HL-60 (cell line): ENCODE data around the gene CYTH1.

ENCODE experiments used
- DNase-seq, 2 experiments: peaks; one replicate each; pipeline ENCODE4 v3.0.0-alpha.2; 2010 to 2020; ENCODE audit warnings: low read depth in 1 of 2, low spot score in 1 of 2
- H3K27ac ChIP-seq: fragments of 250-450 bp; sonication (Bioruptor Pico); replicated peaks from 2 replicates; pipeline ENCODE4 v1.5.1; 2020; ENCODE audit warnings: mild to moderate bottlenecking, moderate library complexity
- H3K27me3 ChIP-seq: fragments of 250-450 bp; sonication (Bioruptor Pico); 2 replicates; pipeline ENCODE4 v1.5.1; 2021; ENCODE audit warnings: mild to moderate bottlenecking, moderate library complexity; ENCODE audit not compliant: insufficient read depth, poor library complexity, severe bottlenecking
- H3K4me3 ChIP-seq: replicated peaks from 2 replicates; pipeline ENCODE4 v1.5.1; 2011; ENCODE audit warnings: mild to moderate bottlenecking, control low read depth, low read length; ENCODE audit not compliant: insufficient read depth
- GABPA ChIP-seq: IDR thresholded peaks from 2 replicates; pipeline ENCODE4 v1.6.1; 2012; ENCODE audit warnings: low read depth
- POLR2AphosphoS5 ChIP-seq: IDR thresholded peaks from 2 replicates; pipeline ENCODE4 v1.6.1; 2012; ENCODE audit warnings: low read depth
- SPI1 ChIP-seq: IDR thresholded peaks from 2 replicates; pipeline ENCODE4 v1.6.1; 2012; ENCODE audit warnings: low read depth, mild to moderate bottlenecking, borderline replicate concordance
- TF ChIP-seq, protein P1 (sequence below): IDR thresholded peaks from one replicate; pipeline ENCODE4 v1.5.1; 2011; ENCODE audit warnings: low read length, control low read depth, inconsistent platforms; ENCODE audit not compliant: insufficient read depth
- TF ChIP-seq, protein P2 (sequence below): IDR thresholded peaks from 2 replicates; pipeline ENCODE4 v1.6.1; 2012; ENCODE audit warnings: low read depth; ENCODE audit not compliant: insufficient replicate concordance

CYTH1 gene

DNA sequence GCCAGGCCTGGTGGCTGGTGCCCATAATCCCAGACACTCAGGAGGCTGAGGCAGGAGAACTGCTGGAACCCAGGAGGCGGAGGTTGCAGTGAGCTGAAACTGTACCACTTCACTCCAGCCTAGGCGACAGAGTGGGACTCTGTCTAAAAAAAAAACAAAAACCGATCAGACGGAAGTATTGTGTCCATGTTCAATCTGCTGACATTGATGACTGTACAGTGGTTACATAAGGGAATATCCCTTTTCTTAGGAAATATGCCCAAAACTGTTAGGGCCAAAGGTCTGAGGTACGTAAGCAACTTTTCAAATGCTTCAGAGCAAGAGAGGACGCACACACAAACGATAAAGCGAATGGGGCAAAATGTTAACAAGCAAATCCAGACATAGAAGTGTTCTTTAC lies 135.0 kb downstream of the CYTH1 start:
- H3K4me3 ChIP-seq: no peak overlapping the region
- no peak for DNase-seq
- TF ChIP-seq POLR2AphosphoS5 (no peak), SPI1 (no peak), GABPA (no peak)
- TF ChIP-seq, protein P1, sequence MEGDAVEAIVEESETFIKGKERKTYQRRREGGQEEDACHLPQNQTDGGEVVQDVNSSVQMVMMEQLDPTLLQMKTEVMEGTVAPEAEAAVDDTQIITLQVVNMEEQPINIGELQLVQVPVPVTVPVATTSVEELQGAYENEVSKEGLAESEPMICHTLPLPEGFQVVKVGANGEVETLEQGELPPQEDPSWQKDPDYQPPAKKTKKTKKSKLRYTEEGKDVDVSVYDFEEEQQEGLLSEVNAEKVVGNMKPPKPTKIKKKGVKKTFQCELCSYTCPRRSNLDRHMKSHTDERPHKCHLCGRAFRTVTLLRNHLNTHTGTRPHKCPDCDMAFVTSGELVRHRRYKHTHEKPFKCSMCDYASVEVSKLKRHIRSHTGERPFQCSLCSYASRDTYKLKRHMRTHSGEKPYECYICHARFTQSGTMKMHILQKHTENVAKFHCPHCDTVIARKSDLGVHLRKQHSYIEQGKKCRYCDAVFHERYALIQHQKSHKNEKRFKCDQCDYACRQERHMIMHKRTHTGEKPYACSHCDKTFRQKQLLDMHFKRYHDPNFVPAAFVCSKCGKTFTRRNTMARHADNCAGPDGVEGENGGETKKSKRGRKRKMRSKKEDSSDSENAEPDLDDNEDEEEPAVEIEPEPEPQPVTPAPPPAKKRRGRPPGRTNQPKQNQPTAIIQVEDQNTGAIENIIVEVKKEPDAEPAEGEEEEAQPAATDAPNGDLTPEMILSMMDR: no peak
- TF ChIP-seq, protein P2, sequence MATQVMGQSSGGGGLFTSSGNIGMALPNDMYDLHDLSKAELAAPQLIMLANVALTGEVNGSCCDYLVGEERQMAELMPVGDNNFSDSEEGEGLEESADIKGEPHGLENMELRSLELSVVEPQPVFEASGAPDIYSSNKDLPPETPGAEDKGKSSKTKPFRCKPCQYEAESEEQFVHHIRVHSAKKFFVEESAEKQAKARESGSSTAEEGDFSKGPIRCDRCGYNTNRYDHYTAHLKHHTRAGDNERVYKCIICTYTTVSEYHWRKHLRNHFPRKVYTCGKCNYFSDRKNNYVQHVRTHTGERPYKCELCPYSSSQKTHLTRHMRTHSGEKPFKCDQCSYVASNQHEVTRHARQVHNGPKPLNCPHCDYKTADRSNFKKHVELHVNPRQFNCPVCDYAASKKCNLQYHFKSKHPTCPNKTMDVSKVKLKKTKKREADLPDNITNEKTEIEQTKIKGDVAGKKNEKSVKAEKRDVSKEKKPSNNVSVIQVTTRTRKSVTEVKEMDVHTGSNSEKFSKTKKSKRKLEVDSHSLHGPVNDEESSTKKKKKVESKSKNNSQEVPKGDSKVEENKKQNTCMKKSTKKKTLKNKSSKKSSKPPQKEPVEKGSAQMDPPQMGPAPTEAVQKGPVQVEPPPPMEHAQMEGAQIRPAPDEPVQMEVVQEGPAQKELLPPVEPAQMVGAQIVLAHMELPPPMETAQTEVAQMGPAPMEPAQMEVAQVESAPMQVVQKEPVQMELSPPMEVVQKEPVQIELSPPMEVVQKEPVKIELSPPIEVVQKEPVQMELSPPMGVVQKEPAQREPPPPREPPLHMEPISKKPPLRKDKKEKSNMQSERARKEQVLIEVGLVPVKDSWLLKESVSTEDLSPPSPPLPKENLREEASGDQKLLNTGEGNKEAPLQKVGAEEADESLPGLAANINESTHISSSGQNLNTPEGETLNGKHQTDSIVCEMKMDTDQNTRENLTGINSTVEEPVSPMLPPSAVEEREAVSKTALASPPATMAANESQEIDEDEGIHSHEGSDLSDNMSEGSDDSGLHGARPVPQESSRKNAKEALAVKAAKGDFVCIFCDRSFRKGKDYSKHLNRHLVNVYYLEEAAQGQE: no peak
- no peak overlapping the region for H3K27ac ChIP-seq
- H3K27me3 ChIP-seq: no peaks in the 10 kb centered on the region

DNA sequence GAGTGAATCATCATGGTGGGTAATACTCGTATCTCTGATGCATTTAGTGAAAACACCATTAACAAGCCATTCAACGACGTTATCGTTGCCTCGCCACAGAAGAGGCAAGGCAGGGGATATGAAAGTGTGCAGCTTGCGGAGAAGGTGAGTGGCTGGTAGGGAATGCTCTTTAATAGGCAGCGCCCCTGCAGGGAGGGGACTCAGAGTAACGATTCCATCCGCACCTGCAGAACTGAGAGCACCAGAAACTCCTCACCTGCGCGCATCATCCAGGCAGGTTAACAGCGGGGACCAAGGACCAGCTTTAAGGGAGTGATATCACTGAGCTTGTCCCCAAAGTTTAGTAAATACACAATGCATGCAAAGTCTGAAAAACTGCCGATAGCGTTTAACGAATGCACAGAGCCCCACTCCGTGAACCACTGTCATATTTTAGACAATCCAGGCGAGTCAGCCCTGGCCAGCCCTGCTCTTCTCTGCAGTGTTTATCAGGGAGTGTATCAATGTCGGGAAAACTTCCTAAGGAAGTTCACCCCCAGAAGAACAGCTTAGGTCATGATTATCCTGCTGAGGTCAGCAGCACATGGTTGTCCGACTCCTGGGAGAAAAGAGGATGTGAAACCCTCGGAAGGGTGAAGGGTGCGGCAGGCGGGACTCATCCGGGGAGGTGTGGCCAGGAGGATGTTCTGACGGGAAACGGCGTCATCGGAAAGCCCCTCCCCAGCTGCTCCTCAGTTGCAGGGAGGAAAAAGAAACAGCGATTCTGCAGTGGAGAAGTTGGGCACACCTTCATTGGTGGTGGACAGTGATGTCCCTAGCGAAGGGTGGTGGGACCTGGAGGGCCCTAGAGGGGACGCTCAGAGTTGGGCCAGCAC lies 136.4 kb downstream of the CYTH1 start:
- Histone ChIP-seq H3K27ac (no peak overlapping the region), H3K27me3 (no peaks in the 10 kb centered on the region), H3K4me3 (no peak overlapping the region)
- peak; percentile 31 to 55 for DNase-seq
- TF ChIP-seq, protein P2: no peak
- peak; percentile 31; the same call in 1 of the 2 replicates for TF ChIP-seq SPI1

GRCh38 chr17:78644931-78645351 lies 137.1 kb downstream of the CYTH1 start:
- no peak for DNase-seq
- H3K27me3 ChIP-seq: no peaks in the 10 kb centered on the region
- H3K27ac ChIP-seq: no peak overlapping the region
- TF ChIP-seq, protein P2: no peak
- no peak for TF ChIP-seq POLR2AphosphoS5
- no peak for TF ChIP-seq SPI1
- TF ChIP-seq, protein P1: no peak
- TF ChIP-seq GABPA: no peak
- H3K4me3 ChIP-seq: no peak overlapping the region
